Measurements from ENCODE around the gene NUDT4.
A peak's percentile ranks its signal among the peaks of the same experiment; 100 is the strongest.
"Not testable (repeated sequence)": the region's sequence is repeated elsewhere in the genome, so short reads cannot be mapped to it uniquely, and the experiment has no call there.

NUDT4 gene

DNA sequence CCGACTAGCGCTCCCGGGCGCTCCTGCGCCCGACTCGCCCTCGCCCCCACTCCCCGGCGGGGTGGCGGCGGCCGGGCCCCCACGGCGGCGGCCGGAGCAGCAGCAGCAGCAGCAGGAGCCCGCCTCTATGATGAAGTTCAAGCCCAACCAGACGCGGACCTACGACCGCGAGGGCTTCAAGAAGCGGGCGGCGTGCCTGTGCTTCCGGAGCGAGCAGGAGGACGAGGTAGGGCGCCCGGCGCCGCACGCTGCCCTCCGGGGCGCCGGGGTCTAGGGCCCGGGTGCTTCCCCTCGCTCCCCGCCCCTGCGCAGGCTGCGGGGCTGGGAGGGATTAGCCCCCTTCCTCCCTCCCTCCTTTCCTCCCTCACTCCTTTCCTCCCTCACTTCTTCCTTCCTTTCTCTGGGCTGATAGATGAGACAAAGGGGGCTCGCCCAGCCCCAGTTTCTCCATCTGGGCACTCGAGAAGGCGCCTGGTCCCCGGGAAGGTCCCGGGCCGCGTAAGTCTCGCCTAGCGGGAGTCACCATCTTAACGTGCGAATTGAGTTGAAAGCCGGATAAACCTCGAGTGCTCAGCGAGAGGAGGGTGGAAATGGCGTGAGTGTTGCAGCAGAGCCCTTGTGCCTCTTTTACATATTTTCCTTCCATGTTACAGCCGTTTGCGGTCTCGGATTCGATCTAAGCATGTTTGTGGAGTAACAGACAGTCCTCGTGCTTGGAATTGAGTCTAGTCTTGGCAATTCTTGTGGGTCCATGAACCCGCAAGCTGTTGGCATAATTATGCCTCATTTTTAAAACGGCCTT is 672 bp downstream of the NUDT4 start:
- peak; percentile 47 for ATAC-seq (ENCODE audit: low read depth)

DNA sequence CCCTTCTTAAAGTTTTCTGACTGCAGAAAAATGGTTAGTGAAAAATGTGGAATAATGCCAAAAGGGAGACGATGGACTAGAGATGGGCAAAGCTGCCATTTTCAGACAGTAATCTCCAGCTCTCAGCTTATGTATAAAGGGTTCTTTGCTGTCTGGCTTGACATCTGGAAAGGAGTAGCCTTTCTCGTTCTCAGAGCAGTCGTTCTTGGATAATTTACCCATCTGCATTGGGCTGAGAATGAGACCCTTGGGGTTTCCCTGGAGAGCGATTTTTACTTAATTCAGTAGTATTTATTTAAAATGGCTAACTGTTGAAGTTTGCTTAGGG is 1.2 kb downstream of the NUDT4 start:
- no peaks in the 10 kb centered on the region for H3K9me3 Mint-ChIP-seq
- DNase-seq (ENCODE audit: low spot score in 2 of 2) (no peak), ATAC-seq (ENCODE audit: low read depth) (no peak)
- peak overlapping the region; percentile 98 for H3K27ac Mint-ChIP-seq
- no peaks in the 10 kb centered on the region for H3K27me3 Mint-ChIP-seq
- H3K4me3 Mint-ChIP-seq: peak overlapping the region; percentile 100
- H3K36me3 Mint-ChIP-seq: peaks cover 2% of the 10 kb centered on the region
- peaks cover 26% of the 10 kb centered on the region for H3K4me1 Mint-ChIP-seq

More for the DNA sequence above, 672 bp downstream of the NUDT4 start:
- not testable (repeated sequence) for H3K36me3 Mint-ChIP-seq, H3K9me3 Mint-ChIP-seq, H3K27me3 Mint-ChIP-seq
- peak; percentile 35 to 55 for DNase-seq (ENCODE audit: low spot score in 2 of 2)
- Mint-ChIP-seq H3K4me1 (peaks cover 26% of the 10 kb centered on the region), H3K4me3 (peak overlapping the region; percentile 100), H3K27ac (peak overlapping the region; percentile 98)

- H3K4me1 Mint-ChIP-seq: peaks cover 26% of the 10 kb centered on the region
- DNase-seq (ENCODE audit: low spot score in 2 of 2) (no peak), ATAC-seq (ENCODE audit: low read depth) (no peak)
- peaks cover 2% of the 10 kb centered on the region for H3K36me3 Mint-ChIP-seq
- H3K9me3 Mint-ChIP-seq: no peaks in the 10 kb centered on the region
- H3K4me3 Mint-ChIP-seq: peak overlapping the region; percentile 100
- H3K27ac Mint-ChIP-seq: peak overlapping the region; percentile 98
- H3K27me3 Mint-ChIP-seq: no peaks in the 10 kb centered on the region
These were observed 1.7 kb downstream of the NUDT4 start for GRCh38 chr12:93379326-93379980.

DNA sequence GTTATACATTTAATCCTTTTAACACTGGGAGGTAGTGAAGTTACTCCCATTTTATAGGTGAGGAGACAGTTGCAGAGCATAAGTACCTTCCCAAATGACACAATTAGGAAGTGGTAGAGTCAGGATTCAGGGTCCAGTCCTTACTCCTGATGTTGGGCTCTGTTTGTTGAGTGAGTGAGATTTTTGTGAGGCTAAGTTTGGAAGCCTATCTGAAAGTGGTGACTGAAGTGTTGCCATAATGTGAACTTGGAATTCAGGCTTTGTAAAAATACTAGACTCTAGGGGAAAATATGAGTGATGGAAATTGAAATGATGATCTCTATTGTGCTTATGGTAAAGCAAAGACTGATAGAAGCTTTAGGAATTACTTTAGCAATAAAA is 2.2 kb downstream of the NUDT4 start:
- peaks cover 2% of the 10 kb centered on the region for H3K36me3 Mint-ChIP-seq
- H3K27me3 Mint-ChIP-seq: no peaks in the 10 kb centered on the region
- H3K4me3 Mint-ChIP-seq: peak overlapping the region; percentile 100
- peaks cover 27% of the 10 kb centered on the region for H3K4me1 Mint-ChIP-seq
- ATAC-seq (ENCODE audit: low read depth) (no peak), DNase-seq (ENCODE audit: low spot score in 2 of 2) (no peak)
- H3K27ac Mint-ChIP-seq: peak overlapping the region; percentile 98
- H3K9me3 Mint-ChIP-seq: no peaks in the 10 kb centered on the region

GRCh38 chr12:93380480-93381121 is 2.9 kb downstream of the NUDT4 start:
- H3K4me1 Mint-ChIP-seq: peaks cover 33% of the 10 kb centered on the region
- no peak for ATAC-seq (ENCODE audit: low read depth)
- H3K27ac Mint-ChIP-seq: peak overlapping the region; percentile 98
- H3K27me3 Mint-ChIP-seq: no peaks in the 10 kb centered on the region
- H3K36me3 Mint-ChIP-seq: peaks cover 6% of the 10 kb centered on the region
- H3K4me3 Mint-ChIP-seq: peak overlapping the region; percentile 56
- no peak for DNase-seq (ENCODE audit: low spot score in 2 of 2)
- H3K9me3 Mint-ChIP-seq: no peaks in the 10 kb centered on the region

GRCh38 chr12:93381161-93381975 is 3.6 kb downstream of the NUDT4 start:
- H3K36me3 Mint-ChIP-seq: peaks cover 6% of the 10 kb centered on the region
- H3K27ac Mint-ChIP-seq: no peak overlapping the region
- ATAC-seq (ENCODE audit: low read depth) (no peak), DNase-seq (ENCODE audit: low spot score in 2 of 2) (no peak)
- H3K9me3 Mint-ChIP-seq: no peaks in the 10 kb centered on the region
- H3K4me1 Mint-ChIP-seq: peaks cover 33% of the 10 kb centered on the region
- peak overlapping the region; percentile 56 for H3K4me3 Mint-ChIP-seq
- no peaks in the 10 kb centered on the region for H3K27me3 Mint-ChIP-seq

- H3K27ac Mint-ChIP-seq; DNase-seq (ENCODE audit: low spot score in 2 of 2); H3K9me3 Mint-ChIP-seq; H3K36me3 Mint-ChIP-seq; ATAC-seq (ENCODE audit: low read depth); H3K27me3 Mint-ChIP-seq: not testable (repeated sequence)
- peak overlapping the region; percentile 56 for H3K4me3 Mint-ChIP-seq
- peaks cover 31% of the 10 kb centered on the region for H3K4me1 Mint-ChIP-seq
These were observed 4.3 kb downstream of the NUDT4 start for GRCh38 chr12:93381976-93382437.

DNA sequence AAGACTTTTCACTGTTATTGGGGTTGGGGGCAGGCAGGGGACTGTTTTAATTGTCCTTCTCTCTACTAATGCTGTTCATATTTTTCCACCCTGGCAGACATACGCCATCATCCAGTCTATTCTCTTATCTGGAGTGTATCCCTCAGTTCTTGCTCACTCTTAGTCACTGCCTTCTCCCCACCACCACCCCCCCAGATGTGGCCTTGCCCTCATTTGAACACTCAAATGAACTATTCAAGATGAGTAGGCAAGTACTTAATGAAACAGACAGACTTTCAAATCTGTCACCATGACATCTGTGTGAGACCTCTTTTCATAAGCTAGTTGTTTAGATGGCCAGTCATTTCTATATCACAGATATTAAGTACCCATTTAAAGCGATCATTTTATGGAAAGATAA is 10.1 kb downstream of the NUDT4 start:
- Mint-ChIP-seq H3K27ac (no peak overlapping the region), H3K36me3 (peaks cover 7% of the 10 kb centered on the region), H3K4me3 (no peak overlapping the region), H3K9me3 (no peaks in the 10 kb centered on the region), H3K27me3 (no peaks in the 10 kb centered on the region), H3K4me1 (peaks cover 34% of the 10 kb centered on the region)
- no peak for ATAC-seq (ENCODE audit: low read depth)
- no peak for DNase-seq (ENCODE audit: low spot score in 2 of 2)

DNA sequence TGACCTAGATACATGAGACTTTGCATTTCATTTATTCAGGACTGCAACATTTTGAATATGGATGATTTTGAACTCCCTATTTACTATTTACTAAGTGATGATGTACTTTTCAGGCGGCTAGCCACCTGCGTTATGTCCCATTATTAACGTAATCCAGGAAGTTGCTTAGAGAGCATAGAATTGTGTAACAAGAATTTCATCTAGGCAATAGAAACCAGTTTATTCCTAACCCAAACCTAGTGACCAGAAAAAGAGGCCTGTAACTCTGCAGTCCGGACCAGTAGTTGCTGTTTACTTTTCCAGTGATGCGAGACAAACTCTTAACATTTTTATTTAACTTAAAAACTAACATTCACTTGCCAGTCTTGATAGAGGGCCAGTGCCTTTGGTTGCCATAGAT is 12.3 kb downstream of the NUDT4 start:
- ATAC-seq (ENCODE audit: low read depth) (no peak), DNase-seq (ENCODE audit: low spot score in 2 of 2) (no peak)
- H3K36me3 Mint-ChIP-seq: peaks cover 9% of the 10 kb centered on the region
- H3K27me3 Mint-ChIP-seq: no peaks in the 10 kb centered on the region
- peak overlapping the region; percentile 81 for H3K27ac Mint-ChIP-seq
- H3K4me1 Mint-ChIP-seq: peaks cover 30% of the 10 kb centered on the region
- no peaks in the 10 kb centered on the region for H3K9me3 Mint-ChIP-seq
- H3K4me3 Mint-ChIP-seq: peak overlapping the region; percentile 3

GRCh38 chr12:93390549-93391297 is 13.0 kb downstream of the NUDT4 start:
- no peaks in the 10 kb centered on the region for H3K27me3 Mint-ChIP-seq
- peak overlapping the region; percentile 16 for H3K4me3 Mint-ChIP-seq
- peak overlapping the region; percentile 81 for H3K27ac Mint-ChIP-seq
- ATAC-seq (ENCODE audit: low read depth): peak; percentile 92
- H3K4me1 Mint-ChIP-seq: peaks cover 24% of the 10 kb centered on the region
- DNase-seq (ENCODE audit: low spot score in 2 of 2): no peak
- H3K36me3 Mint-ChIP-seq: peaks cover 5% of the 10 kb centered on the region
- H3K9me3 Mint-ChIP-seq: no peaks in the 10 kb centered on the region

- Mint-ChIP-seq H3K27me3 (no peaks in the 10 kb centered on the region), H3K36me3 (peaks cover 4% of the 10 kb centered on the region), H3K27ac (no peak overlapping the region), H3K4me3 (no peak overlapping the region), H3K4me1 (peaks cover 12% of the 10 kb centered on the region), H3K9me3 (no peaks in the 10 kb centered on the region)
- DNase-seq (ENCODE audit: low spot score in 2 of 2) (no peak), ATAC-seq (ENCODE audit: low read depth) (no peak)
These were observed 15.7 kb downstream of the NUDT4 start for GRCh38 chr12:93393425-93393824.

DNA sequence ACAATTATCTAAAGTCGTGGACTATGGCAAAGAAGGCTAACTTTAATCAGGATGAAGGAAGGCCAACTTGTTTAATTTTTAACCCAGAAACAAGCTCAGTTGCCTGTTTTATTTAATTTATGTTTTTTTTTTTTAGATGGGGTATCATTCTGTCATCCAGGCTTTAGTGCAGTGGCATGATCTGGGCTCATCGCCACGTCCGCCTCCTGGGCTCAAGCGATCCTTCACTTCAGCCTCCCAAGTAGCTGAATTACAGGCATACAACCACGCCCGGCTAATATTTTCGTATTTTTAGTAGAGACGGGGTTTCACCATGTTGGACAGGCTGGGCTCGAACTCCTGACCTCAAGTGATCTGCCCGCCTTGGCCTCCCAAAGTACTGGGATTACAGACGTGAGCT is 19.7 kb downstream of the NUDT4 start:
- no peaks in the 10 kb centered on the region for H3K9me3 Mint-ChIP-seq
- ATAC-seq (ENCODE audit: low read depth) (no peak), DNase-seq (ENCODE audit: low spot score in 2 of 2) (no peak)
- no peak overlapping the region for H3K27ac Mint-ChIP-seq
- H3K36me3 Mint-ChIP-seq: peaks cover 6% of the 10 kb centered on the region
- H3K4me3 Mint-ChIP-seq: no peak overlapping the region
- H3K27me3 Mint-ChIP-seq: no peaks in the 10 kb centered on the region
- H3K4me1 Mint-ChIP-seq: no peaks in the 10 kb centered on the region

GRCh38 chr12:93399183-93399863 is 21.6 kb downstream of the NUDT4 start:
- H3K4me3 Mint-ChIP-seq; H3K27me3 Mint-ChIP-seq; DNase-seq (ENCODE audit: low spot score in 2 of 2); H3K36me3 Mint-ChIP-seq; H3K9me3 Mint-ChIP-seq; H3K4me1 Mint-ChIP-seq: not testable (repeated sequence)
- H3K27ac Mint-ChIP-seq: peak overlapping the region; percentile 63
- ATAC-seq (ENCODE audit: low read depth): peak; percentile 100
